KOPT-K1 (cell line): ENCODE data around the gene DLG2.
"Not testable (repeated sequence)": the region's sequence is repeated elsewhere in the genome, so short reads cannot be mapped to it uniquely, and the experiment has no call there.

Experiments
- H3K27ac ChIP-seq: fragments of 200-600 bp; sonication (generic); 2 replicates; pipeline ENCODE4 v1.5.1; 2016; ENCODE audit warnings: antibody characterized with exemption, mild to moderate bottlenecking, low read depth, low read length; ENCODE audit not compliant: poor library complexity, severe bottlenecking
- H3K36me3 ChIP-seq: fragments of 200-600 bp; sonication (generic); 2 replicates; pipeline ENCODE4 v1.5.1; 2017; ENCODE audit warnings: antibody characterized with exemption, mild to moderate bottlenecking, low read length, moderate library complexity; ENCODE audit not compliant: insufficient read depth
- H3K9me3 ChIP-seq: fragments of 200-600 bp; sonication (generic); 2 replicates; pipeline ENCODE4 v1.5.1; 2017; ENCODE audit warnings: antibody characterized with exemption, low read length, mild to moderate bottlenecking; ENCODE audit not compliant: insufficient read depth, poor library complexity, severe bottlenecking

The DLG2 gene

GRCh38 chr11:83746921-83747585 lies 1880.1 kb downstream of the DLG2 start:
- H3K9me3 ChIP-seq = no peaks in the 10 kb centered on the region
- no peak overlapping the region for H3K27ac ChIP-seq
- H3K36me3 ChIP-seq = no peaks in the 10 kb centered on the region

GRCh38 chr11:83744620-83745192 lies 1882.4 kb downstream of the DLG2 start:
- Histone ChIP-seq H3K27ac (no peak overlapping the region), H3K9me3 (no peaks in the 10 kb centered on the region), H3K36me3 (no peaks in the 10 kb centered on the region)

DNA sequence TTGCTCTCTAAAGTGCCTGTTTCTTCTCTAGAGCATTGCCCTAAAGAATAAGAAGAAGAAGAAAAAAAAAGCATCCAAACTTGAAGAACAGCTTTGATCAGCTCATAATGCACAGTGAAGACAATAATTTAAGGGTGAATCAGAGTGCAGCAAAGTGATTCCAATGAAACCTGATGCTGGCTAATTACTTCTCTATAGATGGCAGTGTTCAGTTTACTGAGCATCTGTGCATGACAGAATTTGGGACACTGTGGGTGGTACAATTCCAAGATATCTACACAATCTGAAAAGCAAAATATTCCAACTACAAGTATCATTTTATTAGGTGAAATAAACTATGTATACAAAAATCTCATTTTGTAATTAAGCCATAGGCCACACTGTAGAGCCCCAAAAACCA lies 1890.5 kb downstream of the DLG2 start:
- Histone ChIP-seq H3K9me3 (no peaks in the 10 kb centered on the region), H3K36me3 (no peaks in the 10 kb centered on the region), H3K27ac (no peak overlapping the region)

DNA sequence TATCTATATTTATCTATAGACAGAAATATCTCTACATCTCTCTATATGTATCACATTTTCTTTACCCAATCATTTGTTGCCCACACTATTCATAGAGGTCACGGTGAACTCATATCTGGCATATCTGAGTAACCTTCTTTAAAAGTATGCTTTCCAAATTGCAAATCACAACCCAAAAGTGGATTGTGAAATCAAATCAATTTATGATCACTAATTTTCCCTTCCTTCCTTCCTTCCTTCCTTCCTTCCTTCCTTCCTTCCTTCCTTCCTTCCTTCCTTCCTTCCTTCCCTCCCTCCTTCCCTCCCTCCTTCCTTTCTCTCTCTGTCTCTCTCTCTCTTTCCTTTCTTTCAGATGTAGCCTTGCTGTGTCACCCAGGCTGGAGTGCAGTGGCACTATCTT lies 1893.0 kb downstream of the DLG2 start:
- no peak overlapping the region for H3K27ac ChIP-seq
- H3K9me3 ChIP-seq = no peaks in the 10 kb centered on the region
- no peaks in the 10 kb centered on the region for H3K36me3 ChIP-seq

DNA sequence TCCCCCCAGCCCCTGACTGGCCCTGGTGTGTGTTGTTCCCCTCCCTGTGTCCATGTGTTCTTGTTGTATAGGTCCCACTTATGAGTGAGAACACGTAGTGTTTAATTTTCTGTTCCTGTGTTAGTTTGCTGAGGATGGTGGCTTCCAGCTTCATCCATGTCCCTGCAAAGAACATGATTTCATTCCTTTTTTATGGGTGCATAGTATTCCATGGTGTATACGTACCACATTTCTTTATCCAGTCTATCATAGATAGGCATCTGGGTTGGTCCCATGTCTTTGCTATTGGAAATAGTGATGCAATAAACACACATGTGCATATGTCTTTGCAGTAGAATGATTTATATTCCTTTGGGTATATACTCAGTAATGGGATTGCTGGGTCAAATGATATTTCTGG lies 1895.9 kb downstream of the DLG2 start:
- H3K9me3 ChIP-seq, H3K36me3 ChIP-seq, H3K27ac ChIP-seq: not testable (repeated sequence)

DNA sequence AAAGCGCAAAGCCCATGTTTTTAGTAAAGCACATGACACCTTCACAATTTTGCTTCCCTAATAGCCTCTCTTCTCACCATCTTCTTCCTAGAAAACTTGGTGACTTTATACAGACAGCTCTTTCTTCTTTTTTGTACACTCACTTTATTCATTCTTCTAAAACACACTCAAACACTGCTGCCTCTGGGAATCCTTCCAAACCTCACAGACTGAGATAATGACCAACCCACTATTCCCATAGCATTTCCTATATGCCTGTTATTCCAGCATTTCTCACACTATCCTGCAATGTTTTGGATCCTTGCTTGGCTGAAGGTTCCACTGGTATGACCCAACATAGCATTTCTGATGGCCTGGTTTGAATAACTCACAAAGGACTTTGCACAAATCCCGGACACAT lies 1898.9 kb downstream of the DLG2 start:
- Histone ChIP-seq H3K27ac (no peak overlapping the region), H3K9me3 (no peaks in the 10 kb centered on the region), H3K36me3 (no peaks in the 10 kb centered on the region)

DNA sequence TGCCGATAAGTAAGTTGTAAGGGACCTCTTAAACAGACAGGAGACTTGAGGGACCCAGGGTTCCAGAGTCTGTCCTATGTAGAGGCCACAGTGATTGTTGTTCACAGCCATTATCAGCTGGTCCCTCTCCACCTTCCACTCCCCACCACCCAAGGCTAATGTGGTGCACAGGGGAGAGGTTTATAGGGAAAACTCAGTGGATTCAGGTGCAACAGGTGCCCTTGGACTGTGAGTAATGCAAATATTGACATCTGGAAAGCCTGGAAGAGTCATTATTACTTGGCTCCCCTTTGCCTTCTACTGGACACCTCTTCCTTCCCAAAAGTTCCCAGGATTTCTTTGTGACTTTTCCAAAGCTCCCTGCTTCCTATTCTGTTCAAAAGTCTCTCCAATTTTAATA lies 1899.9 kb downstream of the DLG2 start:
- Histone ChIP-seq H3K27ac (no peak overlapping the region), H3K9me3 (no peaks in the 10 kb centered on the region), H3K36me3 (no peaks in the 10 kb centered on the region)

DNA sequence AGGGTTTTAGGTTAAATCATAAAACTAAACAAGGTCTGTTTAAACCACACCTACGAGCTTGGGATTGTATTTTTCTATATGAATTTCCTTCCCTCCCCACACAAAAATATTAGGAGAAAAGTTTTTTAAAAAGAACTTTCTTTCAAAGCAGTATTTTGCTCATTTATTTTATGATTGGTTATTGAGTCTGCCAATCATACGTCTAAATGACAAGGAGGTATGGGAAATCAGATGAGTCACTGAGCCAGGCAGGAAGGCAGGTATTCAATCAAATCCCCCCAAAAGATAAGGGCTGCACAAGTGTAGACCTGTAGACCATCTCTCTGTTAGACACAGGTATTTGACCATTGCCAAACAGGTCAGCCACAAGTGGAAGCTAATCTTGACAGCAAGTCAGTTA lies 1900.8 kb downstream of the DLG2 start:
- Histone ChIP-seq H3K36me3 (no peaks in the 10 kb centered on the region), H3K9me3 (no peaks in the 10 kb centered on the region), H3K27ac (no peak overlapping the region)

DNA sequence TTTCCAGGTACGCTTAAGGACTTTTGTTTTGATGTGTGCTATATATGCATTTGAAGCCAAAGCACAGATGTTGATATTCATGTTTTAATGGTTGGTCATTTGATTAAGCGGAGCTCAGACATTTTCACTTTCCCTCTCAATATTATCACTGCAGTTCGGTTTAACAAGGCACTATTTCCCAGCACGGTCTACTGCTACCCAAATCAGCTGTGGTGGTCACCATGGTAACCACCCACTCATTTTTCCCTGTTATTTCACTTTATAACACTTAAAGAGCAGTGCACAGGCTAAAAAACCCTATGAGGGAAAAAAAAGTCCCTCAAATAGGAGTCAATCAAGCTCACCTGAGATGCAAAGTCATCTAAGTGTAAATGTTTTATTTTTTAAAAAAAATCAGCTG lies 1901.4 kb downstream of the DLG2 start:
- Histone ChIP-seq H3K9me3 (no peaks in the 10 kb centered on the region), H3K36me3 (no peaks in the 10 kb centered on the region), H3K27ac (no peak overlapping the region)

DNA sequence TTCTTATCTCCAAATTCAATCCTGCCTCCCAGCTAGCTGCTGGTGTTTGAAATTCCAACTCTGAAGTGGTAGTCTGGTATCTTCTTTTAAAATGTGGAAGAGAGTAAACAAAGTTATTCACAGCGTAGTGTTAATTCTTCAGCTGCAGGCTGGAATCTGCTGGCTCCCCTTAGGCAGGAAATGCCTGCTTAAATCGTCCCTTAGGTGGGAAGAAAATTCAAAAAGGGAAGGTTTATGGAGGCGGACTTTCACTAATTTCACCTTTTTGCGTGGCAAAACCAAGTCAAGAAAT lies 1901.9 kb downstream of the DLG2 start:
- H3K36me3 ChIP-seq = no peaks in the 10 kb centered on the region
- H3K27ac ChIP-seq = no peak overlapping the region
- H3K9me3 ChIP-seq = no peaks in the 10 kb centered on the region

GRCh38 chr11:83723999-83724398 lies 1903.1 kb downstream of the DLG2 start:
- H3K36me3 ChIP-seq = no peaks in the 10 kb centered on the region
- H3K9me3 ChIP-seq = no peaks in the 10 kb centered on the region
- H3K27ac ChIP-seq = no peak overlapping the region

- H3K9me3 ChIP-seq = no peaks in the 10 kb centered on the region
- no peak overlapping the region for H3K27ac ChIP-seq
- H3K36me3 ChIP-seq = no peaks in the 10 kb centered on the region
These were observed 1904.6 kb downstream of the DLG2 start for GRCh38 chr11:83722392-83723119.

- Histone ChIP-seq H3K36me3 (no peaks in the 10 kb centered on the region), H3K27ac (no peak overlapping the region), H3K9me3 (no peaks in the 10 kb centered on the region)
These were observed 1905.9 kb downstream of the DLG2 start for GRCh38 chr11:83721263-83721662.

GRCh38 chr11:83720675-83721074 lies 1906.5 kb downstream of the DLG2 start:
- no peak overlapping the region for H3K27ac ChIP-seq
- H3K9me3 ChIP-seq = no peaks in the 10 kb centered on the region
- H3K36me3 ChIP-seq = no peaks in the 10 kb centered on the region

DNA sequence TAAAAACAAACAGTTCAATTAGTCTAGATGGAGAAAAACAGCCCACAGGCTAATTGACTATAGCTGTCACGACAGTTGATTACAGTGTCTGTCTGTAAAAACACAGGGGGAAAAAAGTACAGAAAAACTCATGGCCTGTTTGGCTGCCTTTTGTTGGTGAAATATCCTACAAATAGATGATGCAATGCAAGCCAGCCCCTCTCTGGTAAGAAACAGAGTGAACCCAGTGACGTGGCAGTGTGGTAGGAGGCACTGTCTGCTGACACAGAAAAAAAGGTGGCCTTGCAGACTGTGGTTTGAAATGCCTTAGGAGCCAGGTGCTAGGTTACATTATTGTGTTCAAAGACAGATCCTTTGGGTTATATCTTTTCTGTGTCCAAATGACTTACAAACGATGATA lies 1909.6 kb downstream of the DLG2 start:
- no peaks in the 10 kb centered on the region for H3K9me3 ChIP-seq
- no peaks in the 10 kb centered on the region for H3K36me3 ChIP-seq
- H3K27ac ChIP-seq = no peak overlapping the region

GRCh38 chr11:83715927-83716535 lies 1911.1 kb downstream of the DLG2 start:
- Histone ChIP-seq H3K9me3 (no peaks in the 10 kb centered on the region), H3K36me3 (no peaks in the 10 kb centered on the region), H3K27ac (no peak overlapping the region)
